Urinary bladder (tissue), 4 donors: ENCODE results near the gene DIS3L2. TPM values are rescaled to one million over a fixed set of nuclear protein-coding genes. Genes with fewer than 3 reads are reported as not detected.

ENCODE experiments used
- DNase-seq: peaks from one replicate; pipeline ENCODE4 v3.0.0-alpha.2; 2015; ENCODE audit errors: extremely low spot score
- H3K27ac ChIP-seq: one replicate; pipeline ENCODE4 v1.5.1; 2013; ENCODE audit warnings: low read depth, mild to moderate bottlenecking, moderate library complexity
- H3K36me3 ChIP-seq: one replicate; pipeline ENCODE4 v1.6.1; 2013; ENCODE audit warnings: mild to moderate bottlenecking, moderate library complexity; ENCODE audit not compliant: insufficient read depth
- H3K4me1 ChIP-seq: one replicate; pipeline ENCODE4 v1.6.1; 2013; ENCODE audit warnings: mild to moderate bottlenecking, moderate library complexity; ENCODE audit not compliant: insufficient read depth
- H3K4me3 ChIP-seq: one replicate; pipeline ENCODE4 v1.5.1; 2013; ENCODE audit warnings: low read depth, low read length
- WGBS: extraction: QIAGEN DNeasy Blood & Tissue Kit; methylation state at CpG from one replicate; pipeline ENCODE4 v1.1.7; 2013; 5-methylcytosine and 5-hydroxymethylcytosine counted together
- polyA plus RNA-seq: library from polyadenylated mRNA; stranded (reverse); fragments of 200-250 nt; gene quantifications from one replicate; pipeline ENCODE4 v1.2.3, GENCODE V29; 2013
- total RNA-seq: library from RNA; depleted of rRNA; stranded (reverse); fragments of >200 nt; gene quantifications from one replicate; pipeline ENCODE4 v1.2.3, GENCODE V29; 2014
- donor health status: healthy with polysubstance abuse.
- donor health status: healthy.

The DIS3L2 gene
- total and polyA plus RNA-seq, 2 donors, result 15.0 to 33.6 TPM

GRCh38 chr2:232117413-232117812 lies 155.9 kb downstream of the DIS3L2 start:
- no peak for DNase-seq
- H3K4me1 ChIP-seq, result no peaks in the 10 kb centered on the region
- WGBS, result 87% methylated on average over 3 of the region's 3 CpGs
- no peak overlapping the region for H3K4me3 ChIP-seq
- no peaks in the 10 kb centered on the region for H3K36me3 ChIP-seq
- no peak overlapping the region for H3K27ac ChIP-seq

- Histone ChIP-seq H3K27ac (no peak overlapping the region), H3K36me3 (no peaks in the 10 kb centered on the region), H3K4me1 (no peaks in the 10 kb centered on the region), H3K4me3 (no peak overlapping the region)
- no peak for DNase-seq
These were observed 159.4 kb downstream of the DIS3L2 start for GRCh38 chr2:232120911-232121310.

DNA sequence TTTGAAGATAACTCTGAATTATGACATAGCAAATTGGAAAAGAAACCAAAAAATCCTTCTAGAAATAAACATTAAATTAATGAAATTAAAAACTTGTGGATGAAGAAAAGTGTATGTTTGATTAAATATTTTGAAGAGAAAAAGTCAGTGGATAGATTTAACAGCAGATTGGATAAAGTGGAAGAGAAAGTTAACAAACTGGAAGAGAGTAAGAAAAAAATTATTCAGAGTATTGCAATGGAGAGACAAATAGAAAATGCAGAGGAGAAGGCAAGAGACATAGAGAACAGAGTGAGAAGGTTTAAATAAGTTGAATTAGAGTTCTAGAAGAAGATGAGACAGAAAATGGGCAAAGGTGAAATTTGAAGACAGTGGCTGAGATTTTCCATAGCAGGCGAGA lies 162.8 kb downstream of the DIS3L2 start:
- Histone ChIP-seq H3K4me1 (no peaks in the 10 kb centered on the region), H3K27ac (no peak overlapping the region), H3K36me3 (no peaks in the 10 kb centered on the region), H3K4me3 (no peak overlapping the region)
- 100% methylated on average over 1 of the region's 1 CpG for WGBS
- no peak for DNase-seq

DNA sequence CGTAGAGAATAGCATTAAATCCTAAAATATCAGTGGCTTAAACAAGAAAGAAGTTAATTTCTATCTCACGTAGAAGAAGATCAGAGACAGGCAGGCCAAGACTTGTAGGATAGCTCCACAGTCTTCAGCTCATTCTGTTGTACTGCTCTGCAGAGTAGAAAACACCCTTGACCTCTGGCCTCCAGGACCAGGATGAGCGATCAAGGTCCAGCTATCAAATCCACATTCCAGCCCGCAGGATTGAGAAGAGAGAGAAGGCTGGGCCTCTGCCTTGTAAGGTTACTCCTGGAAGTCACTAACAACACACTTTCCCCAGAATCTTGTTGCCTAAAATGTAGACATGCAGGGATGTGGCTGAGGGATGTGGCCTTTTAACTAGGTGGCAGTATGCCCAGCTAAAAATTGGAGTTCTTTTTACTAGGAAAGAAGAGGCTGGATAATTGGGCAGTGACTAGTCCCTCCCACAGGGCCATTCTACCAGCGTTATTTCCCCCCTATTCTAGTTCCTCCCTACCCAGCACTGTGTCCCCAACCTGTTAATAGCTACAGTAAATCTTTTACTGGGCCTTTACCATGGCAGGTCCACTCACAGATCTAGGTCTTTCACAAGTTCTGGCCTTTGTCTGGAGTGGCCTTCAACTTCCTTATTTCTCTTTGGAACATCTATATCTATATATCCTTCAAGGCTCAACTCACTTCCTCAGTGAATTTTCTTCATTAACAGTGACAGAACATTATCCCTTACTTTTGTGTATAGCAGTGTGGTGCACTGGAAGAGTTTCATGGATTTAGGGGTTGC lies 165.0 kb downstream of the DIS3L2 start:
- Histone ChIP-seq H3K4me3 (no peak overlapping the region), H3K36me3 (no peaks in the 10 kb centered on the region), H3K27ac (no peak overlapping the region), H3K4me1 (no peaks in the 10 kb centered on the region)
- no peak for DNase-seq
- WGBS, result 82% methylated on average over 5 of the region's 5 CpGs

DNA sequence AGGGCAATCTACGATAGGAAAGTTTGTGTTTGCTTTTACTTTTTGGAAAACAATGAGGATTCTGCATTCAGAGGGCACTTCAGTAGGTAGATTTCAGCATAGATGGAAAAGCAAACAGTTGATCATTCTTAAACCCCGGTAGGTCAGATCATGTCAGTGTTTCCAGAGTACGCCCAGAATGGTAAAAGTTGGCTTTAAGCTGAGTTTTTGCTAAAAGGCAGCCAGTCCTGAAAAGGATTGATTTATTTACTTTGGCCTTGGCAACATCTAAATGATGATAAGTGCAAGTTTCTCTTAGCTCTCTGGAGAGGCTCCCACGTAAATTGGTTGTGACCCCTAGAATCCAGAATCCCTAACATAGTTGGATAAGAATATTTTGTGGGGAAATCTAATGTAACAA lies 168.0 kb downstream of the DIS3L2 start:
- WGBS, result 72% methylated on average over 4 of the region's 4 CpGs
- no peaks in the 10 kb centered on the region for H3K4me1 ChIP-seq
- no peak for DNase-seq
- H3K36me3 ChIP-seq, result no peaks in the 10 kb centered on the region
- no peak overlapping the region for H3K4me3 ChIP-seq
- H3K27ac ChIP-seq, result no peak overlapping the region

GRCh38 chr2:232132181-232132580 lies 170.7 kb downstream of the DIS3L2 start:
- Histone ChIP-seq H3K36me3 (no peaks in the 10 kb centered on the region), H3K4me1 (no peaks in the 10 kb centered on the region), H3K4me3 (no peak overlapping the region), H3K27ac (no peak overlapping the region)
- WGBS, result 89% methylated on average over 3 of the region's 3 CpGs
- peak; percentile 13 for DNase-seq

- Histone ChIP-seq H3K27ac (no peak overlapping the region), H3K36me3 (no peaks in the 10 kb centered on the region), H3K4me3 (no peak overlapping the region), H3K4me1 (no peaks in the 10 kb centered on the region)
- no peak for DNase-seq
- 97% methylated on average over 1 of the region's 1 CpG for WGBS
These were observed 171.6 kb downstream of the DIS3L2 start for GRCh38 chr2:232133078-232133477.

GRCh38 chr2:232134939-232135338 lies 173.4 kb downstream of the DIS3L2 start:
- Histone ChIP-seq H3K36me3 (no peaks in the 10 kb centered on the region), H3K4me1 (no peaks in the 10 kb centered on the region), H3K4me3 (no peak overlapping the region), H3K27ac (no peak overlapping the region)
- no peak for DNase-seq
- WGBS, result 82% methylated on average over 4 of the region's 4 CpGs

DNA sequence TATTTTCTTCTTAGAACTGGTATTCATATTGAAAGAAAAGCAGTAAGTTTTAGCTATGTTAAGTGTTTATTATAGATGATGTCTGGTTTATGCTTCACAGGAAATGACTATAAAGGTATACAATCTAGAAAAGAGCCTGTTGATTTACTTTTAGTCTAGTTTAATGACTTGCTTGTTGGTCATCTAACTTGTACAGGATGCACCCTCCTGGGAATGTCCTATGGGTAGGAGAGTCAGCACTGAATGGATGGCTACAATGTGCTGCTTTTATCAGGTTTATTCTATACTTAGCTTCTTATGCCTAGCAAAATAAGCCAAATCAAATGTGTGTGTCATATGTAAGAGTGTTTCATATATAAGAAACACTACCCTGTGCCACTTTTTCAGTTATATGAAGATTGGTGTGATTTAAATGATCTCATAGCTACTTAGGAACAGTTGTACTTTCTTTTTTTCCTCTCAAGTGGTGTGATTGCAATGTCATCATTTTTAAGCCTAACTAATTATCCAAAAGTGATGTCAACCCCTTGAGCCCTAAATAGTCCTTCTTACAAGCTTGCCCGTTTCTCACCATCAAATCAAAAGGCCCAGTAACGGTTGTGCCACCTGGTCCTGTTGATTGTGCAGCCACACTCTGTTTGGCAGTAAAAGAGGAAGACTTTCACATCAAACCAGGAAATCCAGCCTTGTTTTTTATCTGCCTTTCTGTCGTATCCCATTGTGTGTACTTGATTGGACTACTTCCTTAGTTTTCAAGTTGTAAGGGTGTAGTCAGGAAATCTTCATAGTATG lies 176.0 kb downstream of the DIS3L2 start:
- no peak overlapping the region for H3K4me3 ChIP-seq
- H3K4me1 ChIP-seq, result no peaks in the 10 kb centered on the region
- H3K36me3 ChIP-seq, result no peaks in the 10 kb centered on the region
- no peak for DNase-seq
- WGBS, result 69% methylated on average over 3 of the region's 3 CpGs
- no peak overlapping the region for H3K27ac ChIP-seq

- no peak for DNase-seq
- Histone ChIP-seq H3K27ac (no peak overlapping the region), H3K4me1 (no peaks in the 10 kb centered on the region), H3K36me3 (no peaks in the 10 kb centered on the region), H3K4me3 (no peak overlapping the region)
- 92% methylated on average over 5 of the region's 5 CpGs for WGBS
These were observed 176.9 kb downstream of the DIS3L2 start for GRCh38 chr2:232138441-232138840.

DNA sequence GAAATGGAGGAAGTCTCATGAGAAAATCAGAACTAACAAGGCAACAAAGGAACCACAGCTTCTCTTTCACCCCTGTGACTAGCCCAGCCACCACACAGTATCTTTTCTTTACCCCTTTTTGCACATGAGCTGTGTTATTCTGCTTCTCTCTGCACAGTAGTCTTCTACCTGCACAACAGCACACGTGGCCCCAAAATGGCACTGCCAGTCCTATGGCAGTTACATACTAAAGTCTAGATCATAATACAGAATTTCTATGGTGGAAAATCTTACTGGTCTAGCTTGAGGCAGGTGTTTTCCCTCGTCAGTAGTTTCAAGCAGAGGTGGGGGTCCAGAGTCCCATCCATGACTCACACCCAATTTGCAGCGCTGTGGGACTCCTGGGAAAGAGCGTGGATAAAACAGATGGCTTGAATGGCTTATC lies 177.7 kb downstream of the DIS3L2 start:
- H3K4me3 ChIP-seq, result no peak overlapping the region
- H3K4me1 ChIP-seq, result no peaks in the 10 kb centered on the region
- H3K27ac ChIP-seq, result no peak overlapping the region
- DNase-seq, result no peak
- H3K36me3 ChIP-seq, result no peaks in the 10 kb centered on the region
- WGBS, result 96% methylated on average over 4 of the region's 4 CpGs

DNA sequence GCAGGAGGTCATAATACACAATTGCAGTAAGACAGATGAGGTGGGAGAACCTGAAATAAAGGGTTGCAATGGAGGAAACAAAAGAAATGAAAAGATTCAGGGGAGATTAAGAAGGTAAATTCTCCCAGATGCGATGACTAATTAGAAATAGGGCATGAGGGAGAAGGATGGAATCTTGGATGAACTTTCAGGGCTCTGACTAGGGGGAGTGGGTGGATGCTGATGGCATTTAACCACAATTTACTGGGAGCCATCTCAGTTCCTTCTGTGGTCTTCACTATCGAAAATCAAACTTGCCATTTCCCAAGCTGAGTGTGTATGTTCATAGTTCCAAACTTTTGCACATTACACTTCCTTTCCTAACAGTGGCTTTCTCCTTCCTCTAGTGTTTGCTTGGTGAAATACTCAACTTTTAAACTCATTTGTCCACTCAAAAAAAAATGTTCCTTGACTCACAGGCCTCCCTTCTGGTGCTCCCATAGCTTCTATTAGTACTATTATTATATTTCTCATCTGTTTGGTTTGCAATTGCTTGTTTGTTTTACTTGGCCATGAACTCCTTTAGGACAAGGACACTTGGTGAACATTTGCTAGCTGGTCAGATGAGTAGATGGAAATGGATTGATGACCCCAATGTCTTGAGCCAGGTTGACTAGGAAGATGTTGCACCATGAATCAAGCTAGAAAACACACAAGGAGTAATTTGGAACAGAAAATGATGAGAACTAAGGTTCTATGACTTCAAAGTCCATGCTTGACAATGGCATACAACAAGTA lies 178.5 kb downstream of the DIS3L2 start:
- WGBS, result 91% methylated on average over 2 of the region's 2 CpGs
- Histone ChIP-seq H3K36me3 (no peaks in the 10 kb centered on the region), H3K4me3 (no peak overlapping the region), H3K27ac (no peak overlapping the region), H3K4me1 (no peaks in the 10 kb centered on the region)
- no peak for DNase-seq

DNA sequence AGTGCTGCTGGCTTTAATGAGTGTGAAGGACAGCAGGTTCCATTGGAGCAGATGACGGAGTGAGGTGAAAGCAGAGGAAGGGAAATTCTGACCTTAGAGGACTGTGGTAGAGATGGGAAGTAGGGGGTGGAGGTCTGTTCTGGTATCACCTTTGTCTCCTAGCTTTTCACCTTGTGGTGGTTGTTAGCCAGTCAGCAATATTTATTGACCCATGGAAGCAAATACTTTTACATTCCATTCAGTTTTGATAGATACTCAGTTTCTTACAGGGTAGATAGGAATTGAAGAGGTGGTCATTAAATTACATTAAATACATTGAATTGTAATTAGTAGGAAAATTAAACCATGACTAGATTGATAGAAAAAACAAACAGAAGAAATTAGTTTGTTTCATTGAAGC lies 180.1 kb downstream of the DIS3L2 start:
- no peak overlapping the region for H3K4me3 ChIP-seq
- H3K27ac ChIP-seq, result no peak overlapping the region
- no peak for DNase-seq
- no peaks in the 10 kb centered on the region for H3K4me1 ChIP-seq
- no peaks in the 10 kb centered on the region for H3K36me3 ChIP-seq
- WGBS, result 100% methylated on average over 1 of the region's 1 CpG
